GM21528 (cell line): ENCODE results near the gene NPB.
"Not testable (repeated sequence)": the region's sequence is repeated elsewhere in the genome, so short reads cannot be mapped to it uniquely, and the experiment has no call there.

Experiments
- ATAC-seq: cut with Tn5 transposase; IDR thresholded peaks from one replicate; pipeline ENCODE4 v1.9.1; 2021; ENCODE audit warnings: mild to moderate bottlenecking, moderate library complexity; ENCODE audit not compliant: unreplicated experiment, low FRiP score

NPB gene

DNA sequence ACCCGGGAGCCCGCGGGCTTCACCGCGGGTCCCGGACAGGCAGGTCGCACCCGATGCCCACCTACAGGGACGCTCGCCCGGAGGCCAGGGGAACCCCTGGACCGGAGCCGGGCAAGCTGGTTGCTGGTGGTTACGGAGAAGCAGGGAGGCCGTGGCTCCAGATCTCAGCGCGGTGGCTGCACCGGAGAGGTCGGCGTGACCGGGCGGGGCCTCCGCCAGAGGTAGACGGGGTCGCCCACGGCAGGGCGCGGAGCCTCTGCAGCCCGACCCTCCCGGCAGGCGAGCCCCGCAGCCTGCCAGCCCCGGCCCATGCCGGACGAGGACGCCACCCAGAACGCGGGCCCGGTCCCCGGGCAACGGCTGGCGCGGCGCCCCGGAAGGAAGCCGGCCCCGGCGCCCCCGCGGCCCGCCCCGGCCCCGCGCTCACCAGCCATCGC lies 8.8 kb downstream of the NPB start:
- ATAC-seq: peak; percentile 17

DNA sequence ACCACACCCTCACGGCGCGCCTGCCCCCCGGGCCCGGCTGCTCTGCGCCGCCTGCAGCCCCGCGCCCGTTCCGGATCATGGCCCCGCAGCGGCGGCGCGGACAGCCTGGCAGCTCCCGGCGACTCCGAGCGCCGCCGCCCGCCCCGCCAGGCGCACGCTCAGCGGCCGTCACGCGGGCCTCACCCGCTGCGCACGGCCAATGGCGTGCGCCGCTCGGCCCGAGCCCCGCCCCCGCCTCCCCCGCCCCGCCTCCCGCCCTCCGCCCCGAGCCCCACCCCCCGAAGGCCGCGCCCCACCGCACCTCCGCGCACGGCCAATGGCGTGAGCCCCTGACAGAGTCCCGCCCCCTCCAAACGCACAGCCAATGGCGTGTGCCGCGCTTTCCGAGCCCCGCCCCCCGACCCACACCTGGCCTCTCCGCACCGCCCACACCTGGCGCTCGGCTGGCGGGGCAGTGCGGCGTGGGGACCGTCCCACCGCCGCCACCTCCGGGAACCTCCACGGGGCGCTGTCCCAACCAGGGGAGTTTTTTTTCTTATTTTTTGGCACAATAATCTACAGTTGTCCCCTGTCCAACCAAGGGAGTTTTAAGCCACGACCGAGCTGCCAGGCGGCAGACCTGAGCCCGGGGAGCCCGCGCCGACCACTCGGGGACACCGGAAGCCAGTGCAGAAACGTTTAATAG lies 9.4 kb downstream of the NPB start, which contains the start of gene PCYT2:
Gene PCYT2, minus strand, starts transcription at position 123 of the 685 bp plus-strand sequence. Its CDS starts 44 bp downstream, at position 79.
- ATAC-seq: peak; percentile 57

DNA sequence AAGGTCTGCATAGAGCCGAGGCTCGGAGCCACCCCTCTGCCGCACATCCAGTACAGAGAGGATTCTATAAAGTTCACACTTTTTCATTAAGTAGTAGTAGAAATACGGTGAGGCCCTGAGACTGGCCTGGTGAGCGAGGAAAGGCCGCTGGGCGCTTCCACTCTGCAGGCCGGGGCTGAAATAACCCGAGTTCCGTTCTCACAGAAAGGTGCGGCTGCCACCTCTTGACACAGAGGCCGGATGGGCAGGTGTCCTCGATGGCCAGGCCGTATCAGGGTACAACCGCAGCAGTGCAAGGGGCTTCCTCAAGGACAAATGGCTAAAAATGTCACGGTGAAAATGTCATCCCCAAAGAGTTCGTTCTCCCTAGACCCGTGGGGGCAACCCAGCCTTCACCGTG lies 9.9 kb downstream of the NPB start:
- no peak for ATAC-seq

DNA sequence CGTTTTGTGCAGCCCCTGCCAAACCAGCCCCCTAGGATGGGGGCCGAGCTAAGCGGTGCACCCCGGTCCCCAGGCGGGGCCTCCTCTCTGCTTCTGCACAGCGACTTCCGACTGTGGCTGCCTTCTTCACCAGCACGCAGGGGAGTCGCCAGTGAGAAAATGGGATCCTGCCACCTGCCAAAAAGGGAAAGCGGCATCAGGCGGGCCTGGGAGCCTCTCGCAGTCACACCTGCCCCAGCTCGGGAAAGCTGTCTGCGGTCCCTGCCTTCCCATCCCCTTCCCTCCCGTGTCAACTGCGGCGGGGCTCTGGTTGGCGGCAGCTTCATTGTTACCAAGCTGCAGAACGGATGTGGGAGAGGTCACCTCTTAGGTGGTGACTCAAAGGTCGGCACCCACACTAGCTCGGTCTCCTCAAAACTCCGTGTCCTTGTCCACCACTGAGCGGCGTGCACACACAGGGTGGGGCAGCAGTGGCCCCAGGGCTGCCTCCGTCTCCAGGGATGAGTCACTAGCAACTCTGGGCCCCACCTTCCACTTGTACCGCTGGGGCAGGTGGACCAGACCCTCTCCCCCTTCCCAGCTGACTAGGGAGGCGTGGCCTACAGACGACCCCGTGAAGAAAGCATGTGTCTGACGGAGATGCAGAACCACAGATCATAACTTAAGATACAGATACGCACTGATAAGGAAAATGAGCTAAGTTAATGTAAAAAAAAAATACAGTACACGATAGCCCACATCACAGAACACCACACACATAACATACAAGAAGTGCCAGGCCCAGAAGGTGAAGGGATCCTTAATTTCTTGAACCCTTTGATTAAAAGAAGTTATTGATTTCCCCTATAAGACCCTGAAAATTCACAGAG lies 10.6 kb downstream of the NPB start:
- ATAC-seq: no peak

GRCh38 chr17:81913394-81914102 lies 11.5 kb downstream of the NPB start:
- ATAC-seq: no peak

GRCh38 chr17:81914103-81914850 lies 12.2 kb downstream of the NPB start:
- ATAC-seq: no peak

DNA sequence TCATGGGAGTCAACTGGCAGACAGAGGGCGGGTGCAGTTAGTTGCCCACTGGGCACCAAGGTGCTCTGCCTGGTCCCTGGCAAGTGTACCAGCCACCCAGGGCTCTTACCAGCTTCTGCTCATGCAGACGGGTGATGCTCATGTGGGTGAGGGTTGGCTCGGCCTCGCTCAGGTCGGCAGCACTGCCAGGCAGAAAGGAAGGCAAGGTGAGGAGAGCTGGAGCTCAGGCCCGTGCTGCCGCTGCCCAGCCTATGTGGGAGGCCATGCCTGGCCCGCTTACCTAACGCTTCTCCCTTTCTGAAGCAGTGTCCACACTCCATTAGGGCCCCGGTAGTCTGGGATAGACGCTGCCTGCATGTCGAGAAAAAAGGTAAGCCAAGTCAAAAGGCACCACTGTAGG lies 13.3 kb downstream of the NPB start:
- no peak for ATAC-seq

GRCh38 chr17:81916234-81917001 lies 14.4 kb downstream of the NPB start:
- no peak for ATAC-seq

GRCh38 chr17:81917565-81918332 lies 15.7 kb downstream of the NPB start, which contains the start of gene SIRT7:
Gene SIRT7, minus strand, starts transcription at chr17:81918176. Its CDS starts 45 bp downstream, at chr17:81918131.
- no peak for ATAC-seq

DNA sequence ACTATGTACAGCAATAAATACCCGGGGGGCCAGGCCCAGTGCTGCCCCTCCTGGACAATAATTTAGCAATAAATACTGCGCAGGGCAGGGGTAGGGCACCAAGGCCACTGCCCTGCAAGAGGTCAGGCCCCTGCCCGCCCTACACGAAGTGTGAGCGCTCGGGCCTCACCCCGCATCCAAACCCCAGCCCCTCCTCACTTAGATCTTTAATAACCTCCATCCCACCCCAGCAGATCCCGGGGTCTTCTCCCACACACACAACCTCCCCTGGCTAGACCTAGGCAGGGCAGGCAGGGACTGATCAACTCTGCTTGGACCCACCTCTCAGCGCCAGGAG lies 16.3 kb downstream of the NPB start:
- ATAC-seq: not testable (repeated sequence)

DNA sequence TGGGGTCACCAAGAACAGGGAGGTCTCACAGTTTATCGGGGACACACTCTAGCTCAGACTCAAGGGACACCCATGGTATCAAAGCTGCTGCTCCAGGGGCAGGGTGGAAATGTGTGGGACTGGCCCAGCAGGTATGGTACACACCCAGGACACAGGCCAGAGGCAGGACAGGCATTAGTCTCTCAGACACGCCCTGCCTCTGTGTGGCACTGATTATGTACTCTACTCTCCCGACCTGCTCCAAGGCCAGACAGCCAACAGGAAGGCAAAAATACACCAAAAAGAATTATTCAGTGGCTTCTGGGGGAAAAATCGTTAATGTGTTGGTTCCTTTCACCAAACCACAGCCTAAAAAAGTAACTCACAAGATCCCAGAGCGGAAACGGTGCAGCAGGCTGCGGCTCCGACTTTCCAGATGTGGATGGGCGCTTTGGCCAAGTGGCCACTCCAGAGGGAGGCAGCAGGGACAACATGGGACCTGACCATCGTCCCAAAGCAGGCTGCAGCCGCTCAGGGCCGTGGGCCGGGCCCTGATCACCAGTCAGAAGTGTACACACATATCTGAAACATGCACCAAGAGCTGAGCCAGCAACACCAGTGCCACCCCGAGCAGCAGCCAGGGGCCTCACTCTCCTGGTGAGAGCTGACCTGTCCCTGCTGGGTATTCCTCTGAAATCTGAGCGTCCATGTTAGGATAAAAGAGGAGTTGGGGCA lies 17.0 kb downstream of the NPB start:
- no peak for ATAC-seq

DNA sequence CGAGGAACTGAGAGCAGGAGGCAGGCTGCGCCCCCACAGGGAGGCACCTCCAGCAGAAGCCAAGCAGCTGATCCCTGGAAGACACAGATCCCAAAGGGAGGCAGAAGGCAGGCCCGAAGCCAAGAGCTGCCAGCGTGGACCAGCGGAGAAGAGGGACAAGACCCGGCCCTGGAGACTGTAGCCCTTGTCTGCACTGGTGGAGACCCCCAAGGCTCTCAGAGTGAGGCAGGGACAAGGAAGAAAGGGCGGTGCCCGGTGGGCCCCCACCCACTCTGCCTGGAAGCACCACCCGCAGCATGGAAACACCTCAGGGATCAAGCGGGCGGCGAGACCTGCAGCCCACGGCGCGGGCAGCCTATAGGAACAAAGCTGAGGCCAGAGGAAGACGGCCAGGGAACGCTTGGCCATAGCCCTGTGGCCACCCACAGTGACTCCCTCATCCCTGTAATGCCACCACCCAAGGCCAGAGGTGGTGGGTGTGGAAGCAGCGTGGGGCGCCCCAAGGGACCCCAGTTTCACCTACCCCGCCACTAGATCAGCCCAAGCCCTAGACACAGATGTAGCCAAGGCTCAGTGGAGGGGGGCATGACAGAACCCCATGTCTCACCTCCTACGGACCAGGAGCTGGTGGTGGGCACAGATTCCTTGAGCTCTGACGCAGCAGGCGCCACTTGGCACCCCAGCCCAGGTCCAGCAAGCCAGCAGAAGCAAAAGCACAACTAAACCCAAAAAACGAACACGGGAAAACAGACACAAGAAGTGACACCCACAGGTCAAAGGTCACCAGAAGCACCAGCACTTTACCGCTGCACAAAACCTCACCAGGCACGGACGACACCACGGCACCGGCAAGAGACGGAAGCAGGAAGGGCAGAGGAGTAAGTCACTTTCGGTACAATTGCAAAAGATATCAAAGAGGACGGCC lies 18.8 kb downstream of the NPB start:
- ATAC-seq: no peak

- ATAC-seq: no peak
These were observed 19.5 kb downstream of the NPB start for GRCh38 chr17:81921537-81921862.

DNA sequence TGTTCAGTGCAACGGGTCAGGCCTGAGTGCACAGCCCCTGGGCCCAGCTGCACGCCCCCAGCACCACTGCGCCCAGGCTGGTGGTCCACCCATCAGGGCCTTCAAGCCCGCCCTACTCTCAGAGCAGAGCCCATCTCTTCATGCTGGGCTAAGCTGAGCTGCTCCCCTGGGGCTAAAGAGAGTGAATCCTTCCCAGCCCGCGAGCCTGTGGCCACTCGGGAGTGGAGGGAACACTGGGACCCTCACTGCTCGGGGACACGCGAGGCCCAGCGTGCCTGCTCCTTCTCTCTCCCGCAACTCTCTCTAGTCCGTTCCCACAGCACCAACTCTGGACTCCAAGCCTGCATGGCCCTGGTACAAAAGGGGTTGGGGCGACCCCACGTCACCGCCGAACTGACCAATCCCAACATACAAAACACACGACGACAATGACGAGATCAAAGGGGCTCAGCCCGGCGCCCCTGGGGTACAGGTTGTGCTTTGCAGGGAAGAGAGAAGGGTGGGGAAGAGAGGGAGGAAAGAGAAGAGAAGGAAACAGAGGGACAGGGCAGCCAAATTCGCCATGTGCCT lies 20.0 kb downstream of the NPB start:
- no peak for ATAC-seq

DNA sequence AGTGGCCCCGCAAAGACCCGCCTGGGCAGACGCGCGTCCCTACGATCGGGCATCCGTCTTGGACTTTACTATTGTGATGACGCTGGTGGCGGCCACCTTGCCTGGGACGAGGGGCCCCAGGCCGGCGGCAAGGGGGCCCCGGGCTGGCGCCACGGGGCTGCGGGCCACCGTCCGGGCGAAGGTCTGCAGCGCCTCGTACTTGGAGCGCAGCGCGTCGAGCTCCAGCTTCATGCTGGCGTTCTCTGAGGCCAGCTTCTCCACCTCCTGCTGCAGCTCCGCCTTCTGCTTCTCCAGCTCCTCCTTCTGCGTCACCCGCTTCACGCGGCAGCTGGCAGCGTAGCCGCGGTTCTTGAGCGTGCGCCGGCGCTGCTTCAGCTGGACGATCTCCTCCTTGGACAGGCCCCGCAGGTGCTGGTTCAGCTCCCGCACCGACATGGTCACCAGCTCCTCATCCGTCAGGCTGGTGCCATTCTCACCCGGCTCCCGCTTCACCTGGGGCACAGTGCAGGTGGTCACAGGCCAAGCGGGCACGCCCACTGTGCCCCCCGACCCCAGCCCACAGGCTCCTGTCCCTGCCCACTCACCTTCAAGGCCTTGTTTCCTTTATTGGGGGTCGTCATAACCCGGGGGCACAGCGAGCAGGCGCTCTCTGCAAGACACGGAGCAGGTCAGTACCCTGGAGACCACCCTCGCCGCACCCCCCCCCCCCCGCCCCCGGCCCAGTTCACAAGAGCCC lies 20.7 kb downstream of the NPB start:
- no peak for ATAC-seq
